ENCODE data around the gene CORO2A.

CORO2A gene

GRCh38 chr9:98187926-98188325 is 4.5 kb downstream of the CORO2A start:
- peaks cover 5% of the 10 kb centered on the region for H3K4me1 ChIP-seq (ENCODE audit: control insufficient read depth, insufficient read depth, low read length)
- no peak overlapping the region for H3K4me3 ChIP-seq (ENCODE audit: low read depth, low read length)
- no peak overlapping the region for H3K9ac ChIP-seq (ENCODE audit: low read depth, low read length)
- H3K9me3 ChIP-seq (ENCODE audit: control insufficient read depth, insufficient read depth, low read length) = no peaks in the 10 kb centered on the region
- no peaks in the 10 kb centered on the region for H3K36me3 ChIP-seq (ENCODE audit: control insufficient read depth, insufficient read depth, low read length)
- H3K27me3 ChIP-seq (ENCODE audit: control insufficient read depth, insufficient read depth, low read length) = no peaks in the 10 kb centered on the region

- Histone ChIP-seq H3K9ac (ENCODE audit: low read depth, low read length) (no peak overlapping the region), H3K27me3 (ENCODE audit: control insufficient read depth, insufficient read depth, low read length) (no peaks in the 10 kb centered on the region), H3K4me1 (ENCODE audit: control insufficient read depth, insufficient read depth, low read length) (peaks cover 1% of the 10 kb centered on the region), H3K9me3 (ENCODE audit: control insufficient read depth, insufficient read depth, low read length) (no peaks in the 10 kb centered on the region), H3K4me3 (ENCODE audit: low read depth, low read length) (no peak overlapping the region), H3K36me3 (ENCODE audit: control insufficient read depth, insufficient read depth, low read length) (no peaks in the 10 kb centered on the region)
Observed at GRCh38 chr9:98186236-98186635, 6.2 kb downstream of the CORO2A start.

GRCh38 chr9:98185611-98186171 is 6.7 kb downstream of the CORO2A start:
- no peak overlapping the region for H3K4me3 ChIP-seq (ENCODE audit: low read depth, low read length)
- no peaks in the 10 kb centered on the region for H3K9me3 ChIP-seq (ENCODE audit: control insufficient read depth, insufficient read depth, low read length)
- no peaks in the 10 kb centered on the region for H3K4me1 ChIP-seq (ENCODE audit: control insufficient read depth, insufficient read depth, low read length)
- peaks cover 3% of the 10 kb centered on the region for H3K36me3 ChIP-seq (ENCODE audit: control insufficient read depth, insufficient read depth, low read length)
- no peaks in the 10 kb centered on the region for H3K27me3 ChIP-seq (ENCODE audit: control insufficient read depth, insufficient read depth, low read length)
- H3K9ac ChIP-seq (ENCODE audit: low read depth, low read length) = no peak overlapping the region

- no peak overlapping the region for H3K4me3 ChIP-seq (ENCODE audit: low read depth, low read length)
- H3K27me3 ChIP-seq (ENCODE audit: control insufficient read depth, insufficient read depth, low read length) = no peaks in the 10 kb centered on the region
- no peaks in the 10 kb centered on the region for H3K9me3 ChIP-seq (ENCODE audit: control insufficient read depth, insufficient read depth, low read length)
- H3K4me1 ChIP-seq (ENCODE audit: control insufficient read depth, insufficient read depth, low read length) = no peaks in the 10 kb centered on the region
- H3K36me3 ChIP-seq (ENCODE audit: control insufficient read depth, insufficient read depth, low read length) = peaks cover 3% of the 10 kb centered on the region
- H3K9ac ChIP-seq (ENCODE audit: low read depth, low read length) = no peak overlapping the region
Observed at GRCh38 chr9:98185021-98185567, 7.3 kb downstream of the CORO2A start.

- H3K9ac ChIP-seq (ENCODE audit: low read depth, low read length) = no peak overlapping the region
- peaks cover 3% of the 10 kb centered on the region for H3K36me3 ChIP-seq (ENCODE audit: control insufficient read depth, insufficient read depth, low read length)
- no peaks in the 10 kb centered on the region for H3K9me3 ChIP-seq (ENCODE audit: control insufficient read depth, insufficient read depth, low read length)
- no peaks in the 10 kb centered on the region for H3K27me3 ChIP-seq (ENCODE audit: control insufficient read depth, insufficient read depth, low read length)
- H3K4me1 ChIP-seq (ENCODE audit: control insufficient read depth, insufficient read depth, low read length) = no peaks in the 10 kb centered on the region
- H3K4me3 ChIP-seq (ENCODE audit: low read depth, low read length) = no peak overlapping the region
Observed at GRCh38 chr9:98184326-98184725, 8.1 kb downstream of the CORO2A start.

GRCh38 chr9:98182889-98183599 is 9.4 kb downstream of the CORO2A start:
- no peaks in the 10 kb centered on the region for H3K27me3 ChIP-seq (ENCODE audit: control insufficient read depth, insufficient read depth, low read length)
- H3K36me3 ChIP-seq (ENCODE audit: control insufficient read depth, insufficient read depth, low read length) = peaks cover 3% of the 10 kb centered on the region
- H3K4me3 ChIP-seq (ENCODE audit: low read depth, low read length) = no peak overlapping the region
- H3K9ac ChIP-seq (ENCODE audit: low read depth, low read length) = no peak overlapping the region
- H3K4me1 ChIP-seq (ENCODE audit: control insufficient read depth, insufficient read depth, low read length) = no peaks in the 10 kb centered on the region
- no peaks in the 10 kb centered on the region for H3K9me3 ChIP-seq (ENCODE audit: control insufficient read depth, insufficient read depth, low read length)

- no peak overlapping the region for H3K9ac ChIP-seq (ENCODE audit: low read depth, low read length)
- no peaks in the 10 kb centered on the region for H3K9me3 ChIP-seq (ENCODE audit: control insufficient read depth, insufficient read depth, low read length)
- H3K27me3 ChIP-seq (ENCODE audit: control insufficient read depth, insufficient read depth, low read length) = no peaks in the 10 kb centered on the region
- H3K36me3 ChIP-seq (ENCODE audit: control insufficient read depth, insufficient read depth, low read length) = peaks cover 3% of the 10 kb centered on the region
- H3K4me1 ChIP-seq (ENCODE audit: control insufficient read depth, insufficient read depth, low read length) = no peaks in the 10 kb centered on the region
- no peak overlapping the region for H3K4me3 ChIP-seq (ENCODE audit: low read depth, low read length)
Observed at GRCh38 chr9:98182069-98182820, 10.2 kb downstream of the CORO2A start.

GRCh38 chr9:98181746-98182068 is 10.7 kb downstream of the CORO2A start:
- Histone ChIP-seq H3K9ac (ENCODE audit: low read depth, low read length) (no peak overlapping the region), H3K9me3 (ENCODE audit: control insufficient read depth, insufficient read depth, low read length) (no peaks in the 10 kb centered on the region), H3K4me3 (ENCODE audit: low read depth, low read length) (no peak overlapping the region), H3K4me1 (ENCODE audit: control insufficient read depth, insufficient read depth, low read length) (no peaks in the 10 kb centered on the region), H3K27me3 (ENCODE audit: control insufficient read depth, insufficient read depth, low read length) (no peaks in the 10 kb centered on the region), H3K36me3 (ENCODE audit: control insufficient read depth, insufficient read depth, low read length) (peaks cover 3% of the 10 kb centered on the region)

GRCh38 chr9:98180996-98181395 is 11.4 kb downstream of the CORO2A start:
- Histone ChIP-seq H3K4me3 (ENCODE audit: low read depth, low read length) (no peak overlapping the region), H3K27me3 (ENCODE audit: control insufficient read depth, insufficient read depth, low read length) (no peaks in the 10 kb centered on the region), H3K9ac (ENCODE audit: low read depth, low read length) (no peak overlapping the region), H3K9me3 (ENCODE audit: control insufficient read depth, insufficient read depth, low read length) (no peaks in the 10 kb centered on the region), H3K4me1 (ENCODE audit: control insufficient read depth, insufficient read depth, low read length) (no peaks in the 10 kb centered on the region), H3K36me3 (ENCODE audit: control insufficient read depth, insufficient read depth, low read length) (peaks cover 3% of the 10 kb centered on the region)

GRCh38 chr9:98178874-98179850 is 13.3 kb downstream of the CORO2A start:
- H3K9me3 ChIP-seq (ENCODE audit: control insufficient read depth, insufficient read depth, low read length) = no peaks in the 10 kb centered on the region

More at GRCh38 chr9:98178874-98179850, 13.3 kb downstream of the CORO2A start:
- peaks cover 2% of the 10 kb centered on the region for H3K4me1 ChIP-seq (ENCODE audit: control insufficient read depth, insufficient read depth, low read length)
- peaks cover 3% of the 10 kb centered on the region for H3K36me3 ChIP-seq (ENCODE audit: control insufficient read depth, insufficient read depth, low read length)
- no peaks in the 10 kb centered on the region for H3K27me3 ChIP-seq (ENCODE audit: control insufficient read depth, insufficient read depth, low read length)
- H3K4me3 ChIP-seq (ENCODE audit: low read depth, low read length) = no peak overlapping the region
- no peak overlapping the region for H3K9ac ChIP-seq (ENCODE audit: low read depth, low read length)
